NCI-H1930 (cell line): Measurements from ENCODE around the gene NOP53.
"Not testable (repeated sequence)": the region's sequence is repeated elsewhere in the genome, so short reads cannot be mapped to it uniquely, and the experiment has no call there.

Experiments
- DNase-seq, 2 experiments: peaks; one replicate each; lab custom pipeline; 2025; lab: John Stamatoyannopoulos, UW

Gene NOP53

DNA sequence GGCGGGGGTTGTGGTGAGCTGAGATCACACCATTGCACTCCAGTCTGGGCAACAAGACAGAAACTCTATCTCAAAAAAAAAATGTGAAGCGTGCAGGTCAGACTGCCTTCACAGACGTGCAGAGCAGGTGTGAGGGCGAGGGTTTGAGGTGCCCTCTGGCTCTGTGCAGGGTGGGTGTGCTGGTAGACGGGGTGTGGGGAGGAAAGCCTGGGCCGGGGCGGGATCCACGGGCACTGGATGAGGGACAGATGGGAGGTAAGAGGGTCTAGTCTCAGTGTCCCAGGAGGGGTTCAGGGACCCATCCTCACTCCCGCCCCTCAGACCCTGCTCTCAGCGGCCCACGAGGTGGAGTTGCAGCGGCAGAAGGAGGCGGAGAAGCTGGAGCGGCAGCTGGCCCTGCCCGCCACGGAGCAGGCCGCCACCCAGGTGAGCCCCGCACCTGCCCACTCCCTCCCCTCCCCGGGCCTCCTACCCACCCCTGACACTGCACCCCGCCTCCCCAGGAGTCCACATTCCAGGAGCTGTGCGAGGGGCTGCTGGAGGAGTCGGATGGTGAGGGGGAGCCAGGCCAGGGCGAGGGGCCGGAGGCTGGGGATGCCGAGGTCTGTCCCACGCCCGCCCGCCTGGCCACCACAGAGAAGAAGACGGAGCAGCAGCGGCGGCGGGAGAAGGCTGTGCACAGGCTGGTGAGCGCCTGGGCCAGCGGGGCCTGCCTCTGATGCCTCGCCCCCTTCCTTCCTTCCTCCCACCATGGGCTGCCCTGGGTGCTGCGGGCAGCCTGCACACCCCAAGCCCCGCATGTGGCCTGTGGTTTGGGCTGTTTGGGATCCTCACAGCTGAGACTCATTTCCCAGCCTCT is 9.1 kb downstream of the NOP53 start:
- no peak for DNase-seq

DNA sequence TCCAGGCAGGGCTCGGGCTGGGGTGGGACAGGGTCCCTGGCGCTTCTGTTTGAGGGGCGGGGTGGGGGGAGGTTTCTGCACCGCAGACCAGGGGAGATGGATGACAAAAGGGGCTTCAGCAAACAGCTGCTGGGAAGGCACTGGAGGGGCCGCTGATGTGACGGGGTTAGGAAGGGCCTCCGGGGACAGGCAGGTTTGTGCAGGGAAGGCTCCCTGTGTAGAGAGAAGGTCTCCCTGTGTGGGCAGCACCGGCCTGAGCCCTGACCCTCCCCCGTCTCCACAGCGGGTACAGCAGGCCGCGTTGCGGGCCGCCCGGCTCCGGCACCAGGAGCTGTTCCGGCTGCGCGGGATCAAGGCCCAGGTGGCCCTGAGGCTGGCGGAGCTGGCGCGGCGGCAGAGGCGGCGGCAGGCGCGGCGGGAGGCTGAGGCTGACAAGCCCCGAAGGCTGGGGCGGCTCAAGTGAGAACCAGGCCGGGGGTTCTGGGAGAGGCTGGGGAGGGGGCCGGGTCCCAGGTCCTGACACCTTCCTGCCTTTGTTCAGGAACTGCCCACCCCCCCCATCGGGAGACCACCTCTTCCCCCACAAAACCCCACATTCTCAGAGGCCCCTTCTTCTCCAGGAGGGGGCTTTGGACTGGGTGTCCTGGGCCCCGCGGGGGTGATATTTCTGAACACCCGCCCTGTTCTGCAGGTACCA is 9.9 kb downstream of the NOP53 start:
- DNase-seq: no peak

DNA sequence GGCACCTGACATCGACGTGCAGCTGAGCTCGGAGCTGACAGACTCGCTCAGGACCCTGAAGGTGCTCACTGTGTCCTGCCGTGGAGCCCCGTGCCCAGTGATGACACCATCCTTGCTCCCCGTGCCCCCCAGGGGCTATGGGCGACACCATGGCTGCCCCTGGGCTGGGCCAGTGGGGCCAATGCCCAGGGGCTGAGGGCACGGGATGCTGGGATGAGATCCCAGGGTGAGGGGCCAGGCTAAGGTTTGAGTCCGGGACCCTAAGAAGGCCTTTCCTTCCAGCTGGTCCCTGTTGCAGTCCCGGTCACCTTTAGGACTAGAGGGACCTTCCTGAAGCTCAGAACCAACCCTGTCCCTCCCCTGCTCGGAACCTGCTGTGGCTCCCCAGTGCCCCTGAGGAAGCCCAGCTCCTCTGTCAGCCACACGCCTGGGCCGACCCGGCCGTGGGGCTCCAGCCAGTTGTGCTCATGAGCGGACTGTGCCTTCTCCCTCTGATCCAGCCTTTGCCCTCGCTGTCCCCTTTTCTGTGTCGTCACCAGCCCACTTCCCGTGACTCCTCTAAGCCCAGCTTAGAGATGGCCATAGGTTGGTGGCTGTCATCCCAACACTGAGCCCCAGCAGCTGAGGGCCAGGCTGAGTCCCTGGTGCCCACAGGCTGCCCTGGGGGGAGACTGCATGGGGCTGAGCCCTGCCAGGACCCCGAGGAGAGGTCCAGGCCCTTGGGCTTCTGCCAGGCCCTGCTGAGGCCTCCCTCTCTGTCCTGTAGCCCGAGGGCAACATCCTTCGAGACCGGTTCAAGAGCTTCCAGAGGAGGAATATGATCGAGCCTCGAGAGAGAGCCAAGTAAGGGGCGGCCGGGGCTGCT is 10.6 kb downstream of the NOP53 start:
- no peak for DNase-seq

DNA sequence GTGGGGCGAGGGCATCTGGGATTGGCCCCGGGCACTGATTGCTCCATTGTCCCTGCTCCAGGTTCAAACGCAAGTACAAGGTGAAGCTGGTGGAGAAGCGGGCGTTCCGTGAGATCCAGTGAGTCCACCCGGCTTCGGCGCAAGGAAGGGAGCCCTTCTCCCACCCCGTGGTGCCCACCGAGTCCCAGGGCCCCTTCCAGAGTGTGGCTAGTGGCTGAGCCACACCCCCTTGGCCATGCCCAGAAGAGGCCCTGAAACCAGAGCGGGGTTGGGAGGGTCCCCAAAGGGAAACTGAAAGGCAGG is 11.2 kb downstream of the NOP53 start:
- DNase-seq: no peak

DNA sequence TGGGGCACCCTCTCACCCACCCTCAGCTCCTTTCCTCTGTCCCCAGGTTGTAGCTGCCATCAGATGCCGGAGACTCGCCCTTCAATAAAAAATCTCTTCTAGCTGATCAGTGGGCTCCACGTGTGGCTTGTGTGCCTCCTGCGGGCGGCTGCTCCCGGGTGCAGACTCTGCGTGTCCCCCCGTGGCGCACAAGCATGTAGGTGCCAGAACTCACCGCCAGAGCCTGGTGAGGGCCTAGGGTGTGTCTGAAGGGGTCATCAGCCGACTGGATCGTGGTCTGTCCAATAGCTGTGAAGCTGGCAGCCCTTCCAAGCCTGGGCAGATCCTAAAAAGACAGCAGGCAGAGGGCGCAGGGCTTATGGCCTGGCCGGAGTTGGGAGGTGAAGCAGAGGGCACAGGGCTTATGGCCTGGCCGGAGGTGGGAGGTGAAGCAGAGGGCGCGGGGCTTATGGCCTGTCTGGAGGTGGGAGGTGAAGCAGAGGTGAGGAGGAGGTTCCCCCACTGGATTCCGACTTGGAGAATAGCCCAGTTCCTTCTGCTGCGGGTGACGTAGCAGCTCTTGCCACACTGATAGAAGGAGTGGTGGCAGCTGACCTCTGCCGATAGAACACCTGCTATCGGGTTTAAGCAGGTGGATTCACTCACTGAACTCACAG is 11.7 kb downstream of the NOP53 start:
- DNase-seq: no peak

DNA sequence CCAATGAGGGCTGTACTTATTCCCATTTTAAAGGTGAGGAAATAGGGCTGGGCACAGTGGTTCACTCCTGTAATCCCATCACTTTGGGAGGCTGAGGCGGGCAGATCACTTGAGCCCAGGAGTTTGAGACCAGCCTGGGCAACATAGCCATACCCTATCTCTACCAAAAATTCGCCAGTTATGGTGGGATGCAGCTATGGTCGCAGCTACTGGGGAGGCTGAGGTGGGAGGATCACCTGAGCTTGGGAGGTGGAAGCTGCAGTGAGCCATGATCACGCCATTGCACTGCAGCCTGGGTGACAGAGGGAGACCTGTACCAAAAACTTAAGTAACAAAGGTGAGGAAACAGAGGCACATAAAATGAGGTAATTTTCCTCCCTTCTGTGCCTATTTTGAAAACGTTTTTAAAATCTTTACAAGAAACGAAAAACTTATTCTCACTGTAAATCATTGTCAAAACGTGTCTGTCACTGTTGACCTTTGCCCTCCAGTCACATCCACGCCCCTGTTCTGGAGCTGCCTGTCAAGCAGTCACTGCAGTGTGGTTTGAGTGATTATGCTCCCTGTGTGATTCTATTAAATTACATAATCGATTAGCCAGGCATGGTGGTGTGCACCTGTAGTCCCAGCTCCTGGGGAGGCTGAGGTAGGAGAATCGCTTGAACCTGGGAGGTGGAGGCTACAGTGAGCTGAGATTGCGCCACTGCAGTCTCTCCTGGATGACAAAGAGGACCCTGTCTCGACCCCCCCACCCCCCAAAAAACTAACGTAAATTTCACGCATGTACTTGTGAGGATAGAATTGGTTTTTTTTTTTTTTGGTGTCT is 12.5 kb downstream of the NOP53 start:
- DNase-seq: no peak

DNA sequence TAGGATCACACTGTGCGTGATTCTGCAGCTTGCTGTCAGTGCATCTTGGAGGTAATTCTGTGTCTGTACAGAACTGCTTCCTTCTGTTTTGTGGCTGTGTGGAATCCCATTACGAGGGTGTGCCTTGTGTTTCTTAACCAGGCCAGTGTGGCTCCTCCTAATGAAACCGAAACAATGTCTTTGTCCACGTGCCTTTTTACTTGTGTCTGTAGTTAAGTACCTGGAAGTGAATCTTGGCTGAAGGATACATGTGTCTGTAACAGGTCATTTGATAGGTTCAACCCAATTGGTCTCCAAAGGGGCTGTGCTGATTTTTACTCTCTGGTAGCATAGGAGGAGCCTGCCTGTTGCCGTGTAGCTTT is 13.1 kb downstream of the NOP53 start:
- no peak for DNase-seq

DNA sequence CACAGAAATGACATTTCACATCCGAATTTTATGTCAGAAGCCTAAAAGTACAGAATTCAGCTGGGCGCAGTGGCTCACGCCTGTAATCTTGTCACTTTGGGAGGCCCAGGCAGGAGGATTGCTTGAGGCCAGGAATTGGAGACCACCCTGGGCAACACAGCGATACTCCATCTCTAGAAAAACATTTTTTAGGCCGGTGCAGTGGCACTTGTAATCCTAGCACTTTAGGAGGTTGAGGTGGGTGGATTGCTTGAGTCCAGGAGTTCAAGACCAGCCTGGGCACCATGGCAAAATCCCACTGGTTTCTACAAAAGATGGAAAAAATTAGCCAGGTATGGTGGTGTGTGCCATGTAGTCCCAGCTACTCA is 15.3 kb downstream of the NOP53 start:
- no peak for DNase-seq

DNA sequence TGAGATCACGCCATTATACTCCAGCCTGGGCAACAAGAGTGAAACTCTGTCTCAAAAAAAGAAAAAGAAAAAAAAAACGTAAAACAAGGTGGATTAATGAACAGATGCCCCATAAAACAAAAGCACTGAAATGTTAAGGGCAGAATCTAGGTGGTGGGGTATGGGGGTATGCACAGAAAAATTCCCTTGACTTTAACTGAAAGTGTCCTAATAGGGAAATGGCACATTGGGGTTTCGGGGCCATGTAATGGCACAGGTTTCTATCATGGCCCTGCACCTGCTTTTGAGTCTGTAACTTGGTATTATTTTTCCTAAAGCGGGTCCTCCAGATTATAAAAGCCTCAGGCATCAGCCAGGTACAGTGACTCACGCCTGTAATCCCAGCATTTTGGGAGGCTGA is 16.2 kb downstream of the NOP53 start:
- no peak for DNase-seq

DNA sequence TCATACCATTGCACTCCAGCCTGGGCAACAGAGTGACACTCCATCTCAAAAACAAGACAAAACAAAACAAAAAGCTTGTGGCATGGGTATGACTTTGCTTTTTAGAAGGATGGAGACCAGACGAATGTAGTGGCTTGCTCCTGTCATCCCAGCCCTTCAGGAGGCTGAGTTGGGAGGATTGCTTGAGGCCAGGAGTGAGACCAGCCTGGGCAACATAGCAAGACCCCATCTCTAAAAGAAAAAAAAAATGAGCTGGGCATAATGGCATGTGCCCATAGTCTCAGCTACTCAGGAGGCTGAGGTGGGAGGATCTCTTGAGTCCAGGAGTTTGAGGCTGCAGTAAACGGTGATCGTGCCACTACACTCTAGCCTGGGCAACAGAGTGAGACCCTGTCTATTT is 16.8 kb downstream of the NOP53 start:
- DNase-seq: no peak

DNA sequence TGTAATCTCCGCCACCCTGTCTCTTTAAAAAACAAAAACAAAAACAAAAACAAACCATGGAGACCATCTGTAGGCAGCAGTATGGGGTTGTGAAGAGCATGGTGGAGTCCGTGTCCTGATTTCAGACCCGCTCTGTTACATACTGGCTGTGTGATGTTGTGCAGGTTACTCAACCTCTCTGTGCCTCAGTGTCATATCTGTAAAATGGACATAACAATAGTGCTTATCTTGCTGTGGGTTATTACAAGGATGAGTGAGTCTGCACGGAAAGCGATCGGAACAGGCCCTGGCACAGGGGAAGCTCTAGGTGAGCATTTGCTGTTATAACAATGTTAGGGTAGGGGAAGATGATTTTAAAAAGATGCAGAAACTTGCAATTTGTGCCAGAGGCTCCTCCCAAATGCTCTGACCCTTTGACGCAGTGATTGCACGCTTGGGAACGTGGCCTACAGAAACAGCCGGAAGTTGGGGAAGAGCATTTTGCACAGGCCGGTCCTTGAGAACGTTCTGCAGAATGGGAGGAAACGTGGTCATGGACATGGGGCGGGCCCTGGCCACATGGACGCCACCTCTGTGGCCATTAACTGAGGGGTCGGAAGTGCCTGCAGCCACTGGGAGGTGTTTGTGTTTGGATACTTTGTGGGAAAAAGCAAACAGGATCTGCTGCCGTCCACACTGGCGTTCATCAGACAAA is 17.4 kb downstream of the NOP53 start:
- DNase-seq: no peak

DNA sequence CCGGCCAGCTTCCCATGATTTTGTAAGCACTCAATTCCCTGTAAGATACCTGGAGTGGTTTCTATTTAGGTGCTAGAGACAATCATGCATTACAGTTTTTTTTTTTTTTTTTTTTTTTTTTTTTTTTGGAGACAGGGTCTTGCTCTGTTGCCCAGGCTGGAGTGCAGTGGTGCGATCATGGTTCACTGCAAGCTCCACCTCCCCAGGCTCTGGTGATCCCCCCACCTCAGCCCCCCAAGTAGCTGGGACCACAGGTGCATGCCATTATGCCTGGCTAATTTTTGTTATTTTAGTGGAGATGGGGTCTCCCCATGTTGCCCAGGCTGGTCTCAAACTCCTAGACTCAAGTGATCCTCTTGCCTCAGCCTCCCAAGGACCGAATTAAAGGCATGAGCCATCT is 19.4 kb downstream of the NOP53 start:
- not testable (repeated sequence) for DNase-seq

DNA sequence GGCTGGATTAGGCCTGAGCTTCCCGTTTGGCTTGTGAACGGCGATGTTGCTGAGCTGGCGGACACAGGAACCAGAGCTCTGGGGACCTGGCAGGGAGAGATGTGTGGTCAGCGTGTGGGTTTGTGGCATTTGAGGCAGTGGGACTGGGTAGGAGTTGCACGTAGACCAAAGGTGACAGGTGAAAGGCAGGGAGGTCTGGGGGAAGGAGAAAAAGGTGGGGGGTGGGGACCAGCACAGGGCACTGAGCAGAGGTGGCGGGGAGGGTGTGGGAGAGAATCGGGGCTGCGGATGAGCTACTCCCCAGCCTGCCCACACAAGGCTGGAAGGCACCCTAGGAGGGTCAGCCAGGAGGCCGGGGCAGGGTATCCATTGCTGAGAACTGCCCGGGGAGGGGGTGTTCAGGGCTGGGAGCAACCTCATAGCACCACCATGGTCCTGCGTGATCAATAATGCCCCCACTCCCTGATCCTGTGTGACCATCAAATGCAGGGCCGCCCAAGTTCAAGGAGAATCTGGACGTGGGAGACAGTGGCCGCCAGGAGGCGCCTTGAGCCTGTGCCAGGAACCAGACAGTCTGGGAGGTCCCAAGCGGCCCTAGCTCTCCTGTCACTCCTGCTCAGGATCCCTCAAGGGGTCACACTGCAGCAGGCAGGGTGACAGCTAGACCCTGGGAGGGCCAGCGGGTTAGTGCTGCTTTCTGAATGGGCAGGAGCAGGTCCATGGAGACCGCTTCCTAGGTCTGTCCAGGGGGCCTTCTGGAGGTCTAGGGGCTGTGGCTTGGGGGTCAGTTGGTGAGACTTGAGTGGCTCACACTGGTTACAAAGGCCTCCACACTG is 20.4 kb downstream of the NOP53 start:
- DNase-seq: peak; percentile 48 to 59

DNA sequence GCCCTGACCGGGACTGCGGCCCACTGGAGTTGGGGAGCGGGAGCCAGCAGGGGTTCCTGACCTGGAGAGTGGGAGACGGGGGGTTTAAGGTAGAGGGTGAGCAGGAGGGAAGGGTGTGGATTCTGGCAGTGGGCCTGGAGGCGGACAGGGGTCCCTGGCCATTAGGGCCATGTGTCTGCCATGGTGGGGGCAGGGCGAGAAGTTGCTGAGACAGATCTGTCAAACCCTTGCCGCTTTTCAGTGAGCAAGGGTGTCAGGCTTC is 20.9 kb downstream of the NOP53 start:
- no peak for DNase-seq

DNA sequence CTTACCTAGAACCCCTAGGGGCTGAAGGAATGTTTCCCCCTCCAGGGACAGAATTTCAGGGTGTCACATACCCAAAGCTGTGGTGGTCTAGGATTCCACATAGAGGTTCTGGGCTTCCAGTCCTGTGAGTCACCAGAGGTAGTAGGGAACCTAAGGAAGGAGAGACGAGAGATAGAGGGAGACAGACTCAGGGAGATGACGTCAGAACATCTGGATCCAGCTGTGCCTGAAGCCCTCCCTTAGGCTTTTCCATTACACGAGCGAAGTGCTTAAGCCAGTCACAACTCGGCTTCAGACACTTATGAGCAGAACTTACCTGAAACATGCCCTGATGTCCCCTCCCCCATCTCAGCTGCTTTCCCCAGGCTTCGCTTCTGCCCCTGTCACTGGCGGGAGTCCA is 21.3 kb downstream of the NOP53 start:
- no peak for DNase-seq

DNA sequence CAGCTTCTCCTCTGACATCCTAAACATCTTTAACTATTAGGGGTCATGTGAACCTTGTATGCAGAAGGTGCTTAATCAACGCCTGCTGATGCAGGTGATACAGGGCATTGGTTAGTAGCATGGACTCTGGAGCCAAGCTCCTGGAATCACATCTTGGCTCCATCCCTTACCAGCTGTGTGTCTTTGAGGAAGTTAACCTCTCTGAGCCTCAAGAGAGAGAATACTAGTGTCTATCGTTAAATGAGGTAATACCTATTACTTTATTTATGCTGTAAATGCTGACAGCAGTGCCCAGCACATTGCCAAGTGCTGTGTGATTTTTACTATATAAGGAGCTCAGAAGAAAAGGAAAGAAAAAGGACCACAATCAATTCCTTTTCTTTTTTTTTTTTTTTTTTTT is 22.0 kb downstream of the NOP53 start:
- DNase-seq: no peak

DNA sequence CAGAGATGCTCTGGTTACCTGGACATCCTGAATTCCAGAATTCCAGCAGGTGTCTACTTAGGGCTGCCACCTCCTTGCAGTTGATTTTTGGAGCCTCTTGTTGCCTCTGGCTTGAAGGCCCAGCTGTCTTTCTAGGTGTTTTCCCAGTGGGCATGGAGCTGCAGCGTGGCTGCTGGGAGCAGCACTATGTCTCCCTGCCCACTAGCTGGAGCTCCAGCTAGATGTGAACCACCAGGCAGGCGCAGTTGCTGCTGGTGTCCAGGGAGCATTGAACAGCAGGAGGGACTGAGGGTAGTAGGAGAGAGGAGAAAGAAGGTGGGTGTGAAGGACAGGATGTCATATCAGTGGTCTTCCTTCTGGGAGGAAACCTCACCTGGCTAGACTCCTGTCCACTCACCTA is 23.3 kb downstream of the NOP53 start:
- no peak for DNase-seq

DNA sequence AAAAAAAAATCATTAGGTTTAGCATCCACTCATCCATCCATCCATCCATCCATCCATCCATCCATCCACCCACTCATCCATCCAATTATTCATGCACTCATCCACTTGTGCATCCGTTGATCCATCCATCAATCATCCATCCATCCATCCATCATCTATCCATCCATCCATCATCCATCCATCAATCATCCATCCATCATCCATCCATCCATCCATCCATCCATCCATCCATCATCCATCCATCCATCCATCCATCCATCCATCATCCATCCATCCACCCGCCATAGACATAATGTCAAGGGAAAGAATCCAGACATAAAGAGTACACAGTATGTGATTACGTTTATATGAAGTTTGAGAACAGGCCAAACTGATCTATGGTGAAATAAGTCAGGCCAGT is 24.2 kb downstream of the NOP53 start:
- no peak for DNase-seq

DNA sequence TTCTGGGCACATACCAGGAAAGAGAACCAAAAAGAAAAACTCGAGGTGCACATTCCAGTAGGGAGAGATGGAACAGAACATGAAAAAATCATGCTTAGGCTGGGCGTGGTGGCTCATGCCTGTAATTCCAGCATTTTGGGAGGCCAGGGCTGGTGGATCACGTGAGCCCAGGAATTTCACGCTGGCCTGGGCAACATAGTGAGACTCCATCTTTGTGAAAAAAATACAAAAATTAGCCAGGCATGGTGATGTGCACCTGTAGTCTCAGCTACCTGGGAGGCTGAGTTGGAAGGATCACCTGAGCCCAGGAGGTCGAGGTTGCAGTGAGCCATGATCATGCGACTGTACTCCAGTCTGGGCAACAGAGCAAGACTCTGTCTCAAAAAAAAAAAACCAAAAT is 25.9 kb downstream of the NOP53 start:
- not testable (repeated sequence) for DNase-seq

DNA sequence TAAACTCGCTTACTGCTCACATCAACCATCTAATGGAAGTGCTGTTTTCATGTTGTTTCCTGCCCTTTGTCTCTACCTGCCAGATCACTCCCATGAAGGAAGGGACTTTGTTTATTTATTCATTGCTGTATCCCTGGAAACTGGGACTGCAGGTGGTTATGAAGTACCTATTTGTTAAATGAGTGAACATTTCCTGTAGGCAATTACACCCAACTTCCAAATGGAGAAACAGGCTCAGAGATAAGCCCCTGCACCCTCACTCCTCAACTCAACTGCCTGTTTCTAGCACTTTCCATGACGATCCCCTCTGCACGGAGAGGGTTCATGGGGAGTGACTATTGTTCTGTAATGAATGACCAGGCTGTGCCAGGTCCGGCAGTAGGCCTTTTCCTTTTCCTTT is 31.2 kb downstream of the NOP53 start:
- peak in 1 of 2 experiments; percentile 18 for DNase-seq
